ENCODE data around the gene FBH1. TPM values are rescaled to one million over a fixed set of nuclear protein-coding genes. Genes with fewer than 3 reads are reported as not detected.

Gene FBH1
- total and polyA plus RNA-seq, 9 of the 15 experiments (the other 6 are each of a cell fraction or from before 2014, with no cell fraction given) = 13.4 to 108 (median 77.8) TPM

DNA sequence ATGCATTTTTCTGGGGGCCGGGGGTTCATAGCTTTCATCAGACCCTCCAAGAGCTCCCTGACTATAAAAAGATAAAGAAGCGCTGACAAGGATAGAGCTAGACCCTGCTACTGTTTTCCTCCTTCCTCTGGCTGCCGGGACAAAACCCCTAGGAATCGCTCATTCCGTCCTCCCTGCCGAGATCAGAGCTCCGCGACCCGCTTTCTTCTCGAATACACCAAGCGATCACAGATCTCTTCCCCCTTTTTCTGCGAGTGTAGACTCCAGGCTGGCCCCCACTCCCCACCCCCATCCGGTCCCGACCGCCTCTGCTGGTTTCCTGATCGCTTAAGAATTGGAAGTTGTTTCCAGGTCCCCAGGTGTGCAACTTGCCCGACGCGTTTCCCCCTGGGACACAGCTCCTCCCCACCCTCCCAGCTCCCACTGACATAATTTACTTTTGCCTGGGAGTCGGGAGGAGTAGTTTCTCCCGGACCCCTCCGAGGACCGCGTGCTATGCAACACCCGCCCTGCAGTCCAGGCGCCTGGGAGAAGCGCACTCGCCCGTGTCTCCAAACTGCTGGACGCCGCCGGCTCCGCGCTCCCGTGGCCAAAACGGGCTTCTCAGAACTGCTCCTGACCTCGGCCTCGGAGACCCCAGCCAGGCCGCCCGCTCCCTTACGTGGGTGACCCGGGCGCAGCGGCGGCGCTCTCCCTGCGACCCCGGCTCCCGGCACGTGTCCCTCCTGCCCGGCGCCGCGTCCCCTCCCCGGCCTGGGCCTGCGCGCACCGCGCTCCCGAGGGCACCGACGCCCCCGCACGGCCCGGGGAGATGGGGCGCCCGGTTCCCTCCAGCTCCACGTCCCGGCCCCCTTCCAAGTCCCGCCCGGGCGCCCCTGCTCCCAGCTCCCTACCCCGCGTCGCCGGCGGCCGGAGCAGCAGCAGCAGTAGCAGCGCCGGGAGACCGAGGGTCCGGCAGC, 86.7 kb downstream of the FBH1 start (continued):
- TF ChIP-seq MGA (IDR thresholded peaks at IDR 0.05) (peak; percentile 90), GTF3C2 (IDR thresholded peaks at IDR 0.05; ENCODE audit: borderline replicate concordance, extremely low read depth, insufficient read length) (no peak), ZNF592 (IDR thresholded peaks at IDR 0.05) (peak; percentile 59), ZNF12 (CRISPR knock-in tag; IDR thresholded peaks at IDR 0.05) (peak; percentile 56; the same call in 1 of the 2 replicates), BRD9 (IDR thresholded peaks at IDR 0.05; ENCODE audit: low read depth, partially characterized antibody) (no peak), ZNF551 (CRISPR knock-in tag; IDR thresholded peaks at IDR 0.05) (no peak)

All from K562 (cell line).